HG03571 (cell line): Measurements from ENCODE around the gene ELAVL1.
A peak's percentile ranks its signal among the peaks of the same experiment; 100 is the strongest.
"Not testable (repeated sequence)": the region's sequence is repeated elsewhere in the genome, so short reads cannot be mapped to it uniquely, and the experiment has no call there.

Experiments
- ATAC-seq: cut with Tn5 transposase; IDR thresholded peaks from one replicate; pipeline ENCODE4 v1.9.1; 2021; ENCODE audit not compliant: unreplicated experiment

ELAVL1 gene

DNA sequence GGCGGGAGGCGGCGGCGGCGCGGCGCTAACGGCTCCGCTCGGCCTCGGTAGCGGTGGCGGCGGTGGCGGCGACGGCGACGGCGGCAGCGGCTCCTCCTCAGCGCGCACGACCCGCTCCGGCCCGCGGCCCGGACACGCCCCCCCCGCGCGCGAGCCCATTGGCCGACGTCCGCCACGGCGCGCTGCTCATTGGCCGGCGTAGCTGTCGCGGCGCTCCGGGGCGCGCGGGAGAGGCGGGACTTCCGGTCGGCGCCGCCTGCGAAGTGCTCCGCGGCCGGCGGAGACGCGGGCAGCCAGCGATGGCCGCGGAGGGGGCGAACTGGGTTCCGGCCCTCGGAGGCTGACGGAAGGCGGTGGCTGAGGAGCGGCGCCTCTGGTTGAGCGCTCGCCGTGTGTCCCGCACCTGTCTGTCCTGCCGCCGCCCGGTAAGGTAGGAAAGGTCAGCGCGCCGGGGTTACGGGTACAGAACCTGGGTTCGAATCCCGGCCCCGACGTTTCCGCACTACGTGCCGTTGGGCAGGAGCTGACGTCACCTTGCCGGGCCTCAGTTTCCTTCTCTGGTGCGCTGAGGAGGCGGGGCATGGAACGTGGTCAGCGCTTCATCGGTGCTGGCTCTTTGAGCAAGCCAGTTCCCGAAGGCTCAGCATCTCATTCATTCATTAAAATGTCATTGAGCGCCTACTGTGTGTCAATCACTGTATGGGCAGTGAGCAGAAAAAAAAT is at the start of gene ELAVL1:
Gene ELAVL1, minus strand, starts transcription at position 108 of the 723 bp plus-strand sequence. CDS start 13,826 bp downstream, outside the sequence.
- peak; percentile 56 for ATAC-seq

DNA sequence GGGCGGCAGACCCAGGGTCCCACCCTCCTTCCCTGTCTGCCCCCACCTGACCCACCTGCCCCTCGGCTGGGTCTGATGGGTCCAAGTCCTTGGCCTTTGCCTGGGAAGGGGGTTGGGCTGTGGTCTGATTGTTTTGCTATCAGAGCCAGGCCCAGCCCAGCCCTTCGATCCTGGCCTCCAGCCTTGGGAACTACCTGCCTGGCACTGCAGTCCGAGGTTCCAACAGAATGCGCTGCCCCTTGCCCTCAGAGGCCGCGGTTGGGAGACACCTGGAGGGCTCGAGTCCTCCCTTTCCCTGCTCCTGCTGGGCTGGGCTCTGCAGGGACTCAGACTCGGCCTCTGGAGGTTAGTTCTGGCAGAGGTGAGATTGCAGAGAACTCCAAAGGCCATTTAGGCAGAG is 48.7 kb upstream of the ELAVL1 start:
- ATAC-seq = no peak

- ATAC-seq = no peak
These were observed 47.0 kb upstream of the ELAVL1 start, which contains the start of gene CCL25 for GRCh38 chr19:8052464-8052859. Gene CCL25 (plus strand): TSS chr19:8052760. CDS start chr19:8053050, 290 bp downstream.

- ATAC-seq = peak; percentile 82
These were observed 45.0 kb upstream of the ELAVL1 start for GRCh38 chr19:8050274-8051096.

DNA sequence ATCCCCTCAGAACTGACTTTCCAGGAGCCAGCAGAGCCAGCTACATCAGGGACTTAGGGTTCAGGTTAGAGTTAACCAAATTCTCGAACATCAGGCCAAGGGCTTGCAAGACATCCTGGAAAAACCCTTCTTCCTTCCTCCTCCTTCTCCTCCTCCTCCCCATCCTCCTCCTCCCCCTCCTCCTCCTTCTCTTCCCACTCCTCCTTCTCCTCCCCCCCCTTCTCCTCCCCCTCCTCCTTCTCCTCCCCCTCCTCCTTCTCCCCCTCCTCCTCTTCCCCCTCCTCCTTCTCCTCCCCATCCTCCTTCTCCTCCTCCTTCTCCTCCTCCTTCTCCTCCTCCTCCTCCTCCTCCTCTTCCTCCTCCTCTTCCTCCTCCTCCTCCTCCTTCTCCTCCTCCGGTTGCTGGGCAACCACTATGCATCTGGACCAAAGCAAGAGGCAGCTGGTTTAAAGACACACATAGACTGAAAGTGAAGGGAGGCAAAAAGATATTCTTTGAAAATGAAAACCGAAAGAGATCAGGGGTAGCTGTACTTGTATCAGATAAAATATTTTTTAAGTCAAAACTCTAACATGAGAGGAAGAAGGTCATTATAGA is 41.2 kb upstream of the ELAVL1 start:
- ATAC-seq = no peak

DNA sequence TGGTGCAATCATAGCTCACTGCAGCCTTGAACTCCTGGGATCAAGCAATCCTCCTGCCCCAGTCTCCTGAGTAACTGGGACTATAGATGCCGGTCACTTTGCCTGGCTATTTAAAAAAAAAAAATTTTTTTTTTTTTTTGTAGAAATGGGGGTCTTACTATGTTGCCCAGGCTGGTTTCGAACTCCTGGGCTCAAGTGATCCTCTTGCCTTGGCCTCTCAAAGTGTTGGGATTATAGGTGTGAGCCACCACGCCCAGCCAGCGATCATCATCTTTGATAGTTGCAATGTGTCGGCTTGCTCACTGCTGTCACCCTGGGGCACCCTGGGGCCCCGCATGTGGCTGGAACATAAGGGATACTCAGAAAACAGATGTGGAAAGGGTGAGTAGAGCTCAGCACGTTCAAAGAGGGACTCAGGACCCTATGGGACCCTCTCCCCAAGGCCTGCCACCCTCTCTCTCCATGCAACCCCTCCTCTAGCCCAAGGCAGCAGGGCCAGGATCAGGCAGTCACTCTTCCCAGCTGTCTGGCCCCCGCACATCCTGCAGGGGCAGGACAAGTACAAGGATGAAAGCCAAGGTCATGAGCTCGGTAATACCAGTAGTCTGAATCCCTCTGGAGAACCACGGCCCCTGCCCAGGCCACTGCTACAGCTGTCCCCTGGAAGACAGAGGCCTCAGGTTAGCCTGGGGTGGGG is 40.6 kb upstream of the ELAVL1 start:
- no peak for ATAC-seq

DNA sequence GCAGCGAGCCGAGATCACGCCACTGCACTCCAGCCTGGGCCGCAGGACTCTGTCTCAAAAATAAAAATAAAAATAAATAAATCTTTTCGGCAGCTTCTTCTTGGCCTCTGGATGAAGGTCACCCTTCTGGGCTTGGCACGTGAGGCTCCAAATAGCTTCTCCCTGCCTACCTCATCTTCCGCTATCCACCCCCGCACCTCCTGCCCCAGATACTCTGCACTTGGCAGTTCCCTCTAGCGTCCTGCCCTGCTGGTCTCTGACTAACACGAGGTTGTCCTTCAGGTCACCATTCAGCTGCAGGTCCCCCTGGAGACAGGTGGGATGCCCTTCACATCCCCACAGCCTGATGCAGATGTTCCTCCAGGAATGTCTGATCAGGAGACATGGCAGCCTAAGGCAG is 38.6 kb upstream of the ELAVL1 start:
- ATAC-seq = no peak

GRCh38 chr19:8042900-8043299 is 37.5 kb upstream of the ELAVL1 start:
- no peak for ATAC-seq

DNA sequence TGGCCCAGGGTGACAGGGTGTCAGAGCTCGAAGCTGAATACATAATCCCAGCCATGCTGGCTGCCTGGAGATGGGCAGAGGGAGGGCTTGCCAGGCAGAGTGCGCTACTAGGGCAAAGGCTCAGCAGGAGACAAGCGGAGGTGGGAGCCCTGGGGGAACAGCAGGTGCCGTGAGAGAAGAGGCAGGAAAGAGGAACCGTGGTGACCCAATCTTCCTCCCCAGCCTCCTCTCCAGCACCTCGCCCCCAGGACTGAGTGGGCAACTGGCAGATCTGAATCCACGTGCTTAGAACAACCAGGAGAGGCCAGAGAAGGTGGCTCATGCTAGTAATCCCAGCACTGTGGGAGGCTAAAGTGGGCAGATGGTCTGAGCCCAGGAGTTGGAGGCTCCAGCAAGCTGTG is 36.1 kb upstream of the ELAVL1 start:
- no peak for ATAC-seq

DNA sequence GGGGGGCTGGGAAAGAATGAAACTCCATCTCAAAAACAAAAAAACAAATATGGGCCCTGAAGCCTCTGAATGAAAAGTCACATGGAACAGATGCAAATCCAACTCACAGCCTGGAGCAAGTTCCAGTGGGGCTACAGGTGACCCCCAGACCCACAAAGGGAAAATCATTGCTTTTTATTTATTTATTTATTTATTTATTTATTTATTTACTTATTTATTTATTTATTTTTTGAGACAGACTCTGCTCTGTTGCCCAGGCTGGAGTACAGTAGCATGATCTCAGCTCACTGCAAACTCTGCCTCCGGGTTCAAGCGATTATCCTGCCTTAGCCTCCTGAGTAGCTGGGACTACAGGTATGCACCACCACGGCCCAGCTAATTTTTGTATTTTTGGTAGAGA is 33.8 kb upstream of the ELAVL1 start:
- no peak for ATAC-seq

DNA sequence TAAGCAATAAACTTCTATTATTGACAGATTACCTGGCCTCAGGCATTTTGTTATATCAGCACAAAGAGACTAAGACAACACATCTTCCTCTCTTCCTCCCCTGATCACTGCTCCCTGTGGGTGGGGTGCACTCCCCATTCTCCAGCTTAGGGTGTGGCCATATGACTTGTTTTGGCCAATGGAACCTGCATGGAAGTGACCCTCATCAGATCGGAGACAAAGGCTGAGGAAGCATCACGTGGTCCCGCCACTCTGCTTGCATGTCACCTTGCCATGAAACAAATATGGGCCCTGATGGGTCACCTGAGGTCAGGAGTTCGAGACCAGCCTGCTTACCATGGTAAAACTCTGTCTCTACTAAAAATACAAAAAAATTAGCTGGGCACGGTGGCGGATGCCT is 33.4 kb upstream of the ELAVL1 start:
- no peak for ATAC-seq

DNA sequence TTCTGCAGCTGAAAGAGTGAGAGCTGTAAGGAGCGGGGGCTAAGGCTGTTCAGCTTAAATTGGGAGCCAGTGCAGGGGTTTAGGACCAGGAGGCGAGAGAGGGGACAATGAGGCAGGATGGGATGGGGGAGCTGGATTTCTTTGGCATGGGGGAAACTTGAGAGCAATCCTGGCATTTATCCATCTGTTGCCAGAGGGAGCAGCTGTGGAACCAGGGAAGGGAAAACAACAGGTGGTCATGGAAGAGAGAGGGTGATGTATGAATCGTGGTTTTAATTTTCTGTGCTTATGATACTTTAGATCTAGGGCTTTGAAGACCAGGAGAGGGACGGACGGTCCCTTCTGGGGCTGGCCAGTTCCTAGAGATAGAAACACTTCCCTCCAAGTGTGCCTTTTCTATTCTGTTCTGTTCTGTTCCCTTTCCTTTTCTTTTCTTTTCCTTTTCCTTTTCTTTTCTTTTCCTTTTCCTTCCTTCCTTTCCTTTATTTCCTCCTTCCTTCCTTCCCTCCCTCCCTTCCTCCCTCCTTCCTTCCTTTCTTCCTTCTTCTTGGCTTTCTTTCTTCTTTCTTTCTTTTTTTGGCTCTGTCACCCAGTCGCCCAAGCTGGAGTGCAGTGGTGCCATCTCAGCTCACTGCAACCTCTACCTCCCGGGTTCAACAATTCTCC is 31.1 kb upstream of the ELAVL1 start:
- no peak for ATAC-seq

GRCh38 chr19:8034178-8034525 is 28.7 kb upstream of the ELAVL1 start:
- no peak for ATAC-seq

DNA sequence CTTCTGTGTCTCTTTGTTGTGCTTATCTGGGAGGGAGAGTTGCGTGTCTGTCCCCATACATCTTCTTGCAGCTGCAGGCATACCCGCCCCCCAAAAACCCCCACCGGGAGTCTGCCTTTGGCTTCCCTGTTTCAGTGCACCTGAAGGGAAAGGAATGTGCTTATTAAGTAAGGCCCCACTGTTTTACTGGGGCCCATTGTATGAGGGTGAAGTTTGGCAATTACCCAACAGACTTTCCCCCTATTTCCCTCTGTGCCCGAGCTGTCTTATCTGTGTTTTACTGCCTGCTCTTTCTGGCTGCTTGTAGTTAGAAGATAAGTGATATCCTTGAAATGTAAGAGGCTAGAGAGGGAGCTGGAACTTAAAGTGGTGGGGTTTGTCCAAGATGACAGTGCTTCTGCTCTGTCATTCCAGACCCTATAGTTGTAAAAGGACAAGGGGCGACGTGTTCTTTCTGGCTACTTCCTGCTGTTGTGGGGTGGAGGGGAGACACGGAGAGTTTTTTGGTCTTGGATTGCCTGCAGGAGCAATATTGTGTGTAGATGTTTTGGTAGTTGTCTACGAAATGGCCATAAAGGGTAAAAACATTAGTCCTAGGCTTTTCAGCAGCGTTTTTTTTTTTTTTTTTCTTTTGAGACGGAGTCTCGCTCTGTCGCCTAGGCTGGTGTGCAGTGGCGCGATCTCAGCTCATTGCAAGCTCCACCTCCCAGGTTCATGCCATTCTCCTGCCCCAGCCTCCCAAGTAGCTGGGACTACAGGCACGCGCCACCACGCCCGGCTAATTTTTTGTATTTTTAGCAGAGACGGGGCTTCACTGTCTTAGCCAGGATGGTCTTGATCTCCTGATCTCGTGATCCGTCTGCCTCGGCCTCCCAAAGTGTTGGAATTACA is 28.1 kb upstream of the ELAVL1 start:
- not testable (repeated sequence) for ATAC-seq

DNA sequence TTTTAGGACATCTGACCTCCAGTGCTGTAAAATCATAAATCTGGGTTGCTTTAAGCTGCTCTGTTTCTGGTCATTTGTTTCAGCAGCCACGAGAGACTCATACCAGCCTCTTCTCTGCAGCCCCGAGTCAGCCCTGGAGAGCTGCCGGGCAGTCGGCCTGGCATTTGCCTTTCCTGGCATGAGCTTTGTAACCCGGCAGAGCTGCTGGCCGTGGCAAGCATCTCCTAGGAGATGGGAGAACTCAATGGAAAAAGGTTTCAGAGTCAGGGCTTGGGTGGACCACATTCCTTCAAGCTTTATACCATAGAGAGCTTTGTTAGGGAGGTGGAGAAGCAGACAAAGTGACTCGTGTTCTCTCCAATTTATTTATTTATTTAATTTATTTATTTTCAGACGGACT is 25.5 kb upstream of the ELAVL1 start:
- ATAC-seq = no peak

DNA sequence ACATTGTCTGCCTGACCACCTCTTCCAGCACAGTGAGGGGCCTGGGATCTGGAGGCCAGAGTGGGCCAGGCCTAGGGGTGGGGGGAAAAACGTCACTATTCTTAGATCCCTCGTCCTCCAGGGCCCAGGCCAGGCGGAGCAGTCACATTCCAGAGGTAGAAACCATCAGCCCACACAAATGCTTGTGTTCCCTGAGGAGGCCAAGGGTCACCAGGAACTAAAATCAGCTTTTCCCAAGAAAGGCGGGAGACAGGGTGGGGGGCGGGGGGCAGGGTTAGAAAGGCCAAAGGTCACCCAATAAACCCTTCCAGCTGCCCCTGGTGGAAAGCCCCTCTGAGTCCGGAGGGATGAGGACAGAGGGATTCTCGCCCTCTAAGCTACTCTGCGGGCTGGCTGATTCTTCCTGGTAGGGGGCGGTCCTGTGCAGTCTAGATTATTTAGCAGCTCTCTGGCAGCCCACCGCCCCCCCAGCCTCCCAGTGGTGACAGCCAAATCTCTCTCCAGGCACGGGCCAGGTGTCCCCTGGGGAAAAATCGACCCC is 23.6 kb upstream of the ELAVL1 start:
- ATAC-seq = no peak

GRCh38 chr19:8025316-8025715 is 19.9 kb upstream of the ELAVL1 start:
- ATAC-seq = no peak

- ATAC-seq = not testable (repeated sequence)
These were observed 18.8 kb upstream of the ELAVL1 start for GRCh38 chr19:8024256-8024655.

DNA sequence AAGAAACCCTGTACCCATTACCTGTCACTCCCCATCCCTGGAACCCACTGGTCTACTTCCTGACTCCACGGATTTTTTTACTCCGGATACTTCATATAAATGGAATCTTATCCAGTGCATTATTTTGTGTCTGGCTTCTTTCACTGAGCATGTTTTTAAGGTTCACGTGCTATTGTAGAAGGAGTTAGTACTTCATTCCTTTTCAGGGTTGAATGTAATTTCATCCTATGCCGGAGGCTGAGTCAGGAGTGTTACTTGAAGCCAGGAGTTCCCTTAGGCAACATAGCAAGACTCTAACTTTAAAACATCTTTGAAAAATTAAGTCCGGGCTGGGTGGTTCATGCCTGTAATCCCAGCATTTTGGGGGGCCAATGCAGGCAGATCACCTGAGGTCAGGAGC is 17.9 kb upstream of the ELAVL1 start:
- ATAC-seq = no peak

DNA sequence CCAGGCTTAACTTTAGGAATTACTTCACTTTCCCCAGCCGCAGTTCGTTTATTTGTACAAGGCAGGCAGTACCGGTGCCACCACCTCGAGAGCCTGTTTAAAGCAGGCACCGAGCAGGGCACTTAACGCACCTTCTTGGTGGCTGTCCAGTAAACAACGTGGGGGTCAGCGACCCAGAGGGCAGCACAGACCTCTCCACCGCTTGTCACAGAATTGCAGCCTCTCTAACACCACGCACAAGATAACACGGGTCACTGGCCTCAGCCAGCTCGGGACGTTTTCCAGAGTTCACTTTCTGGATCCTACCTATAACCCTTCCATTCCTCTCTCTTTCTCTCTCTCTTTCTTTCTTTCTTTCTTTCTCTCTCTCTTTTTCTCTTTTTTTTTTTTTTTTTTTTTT is 16.8 kb upstream of the ELAVL1 start:
- no peak for ATAC-seq
